Measurements from ENCODE around the gene INVS.

GRCh38 chr9:100281676-100282387 lies 182.8 kb downstream of the INVS start:
- TF ChIP-seq CTCF (IDR thresholded peaks at IDR 0.05) = no peak
- no peak for TF ChIP-seq POLR2AphosphoS5 (IDR thresholded peaks at IDR 0.05; ENCODE audit: insufficient read depth in 1 of 2, low read depth in 1 of 2)
